Panc1 (cell line): ENCODE data around the gene GALNT9. TPM values are rescaled to one million over a fixed set of nuclear protein-coding genes. Genes with fewer than 3 reads are reported as not detected.
A peak's percentile ranks its signal among the peaks of the same experiment; 100 is the strongest.

Source experiments
- ATAC-seq: fragments of 200-7000 bp; cut with Tn5 transposase; 2 replicates; pipeline ENCODE4 v1.9.1; 2020; ENCODE audit warnings: mild to moderate bottlenecking, moderate library complexity
- BruUV-seq: library from RNA; stranded (reverse); fragments of 400-500 nt; replicated peaks from 2 replicates; lab custom pipeline; 2021; lab: Mats Ljungman, UMichigan
- CTCF ChIA-PET: fragments of 300-600 bp; sonication (Branson Sonifier 250); formaldehyde crosslinking; loops from one replicate; lab custom pipeline; 2022; ENCODE audit warnings: antibody characterized with exemption; lab: Charles Lee
- POLR2A ChIA-PET: fragments of 300-600 bp; sonication (Branson Sonifier 250); formaldehyde crosslinking; loops from one replicate; lab custom pipeline; 2022; ENCODE audit warnings: antibody characterized with exemption; lab: Charles Lee
- DNase-seq: peaks from one replicate; pipeline ENCODE4 v3.0.0-alpha.2; 2010; ENCODE audit warnings: low read depth, low spot score
- H3K27ac ChIP-seq: 2 replicates; pipeline ENCODE4 v1.5.1; 2011; ENCODE audit warnings: mild to moderate bottlenecking, low read length, inconsistent platforms
- H3K27me3 ChIP-seq: fragments of 200-500 bp; sonication (Bioruptor generic); 2 replicates; pipeline ENCODE4 v1.6.0; 2014; ENCODE audit warnings: low read length, inconsistent platforms; ENCODE audit not compliant: control insufficient read depth, insufficient read depth
- H3K36me3 ChIP-seq: fragments of 200-500 bp; sonication (Bioruptor generic); 2 replicates; pipeline ENCODE4 v1.5.1; 2014; ENCODE audit warnings: inconsistent platforms, mild to moderate bottlenecking, low read length, moderate library complexity; ENCODE audit not compliant: control insufficient read depth, insufficient read depth
- H3K4me1 ChIP-seq: 2 replicates; pipeline ENCODE4 v1.5.1; 2011; ENCODE audit warnings: inconsistent platforms, mild to moderate bottlenecking, low read length, moderate library complexity; ENCODE audit not compliant: control insufficient read depth, insufficient read depth
- H3K4me3 ChIP-seq, 2 experiments: 2 replicates each; pipeline ENCODE4 v1.5.1; 2011 to 2012; ENCODE audit warnings: low read depth in 2 of 2, low read length in 2 of 2, mild to moderate bottlenecking in 2 of 2, inconsistent platforms in 1 of 2, moderate library complexity in 1 of 2
- H3K9me3 ChIP-seq: fragments of 200-500 bp; sonication (Bioruptor generic); 2 replicates; pipeline ENCODE4 v1.5.1; 2014; ENCODE audit warnings: low read depth, mild to moderate bottlenecking, inconsistent platforms, low read length, moderate library complexity; ENCODE audit not compliant: control insufficient read depth, insufficient read depth
- CTCF ChIP-seq: fragments of 450-650 bp; IDR thresholded peaks from 2 replicates; pipeline ENCODE4 v1.5.1; 2017; ENCODE audit warnings: mild to moderate bottlenecking
- POLR2AphosphoS5 ChIP-seq: IDR thresholded peaks from 2 replicates; pipeline ENCODE4 v1.6.1; 2012; ENCODE audit warnings: mild to moderate bottlenecking, low read depth, low read length, moderate library complexity
- REST ChIP-seq, 2 experiments: IDR thresholded peaks; 2 replicates each; pipeline ENCODE4 v1.6.1; 2011 to 2012; ENCODE audit warnings: low read depth in 2 of 2, control low read depth in 1 of 2, low read length in 1 of 2, mild to moderate bottlenecking in 1 of 2, moderate library complexity in 1 of 2; ENCODE audit not compliant: insufficient read depth in 1 of 2
- SIN3A ChIP-seq: IDR thresholded peaks from 2 replicates; pipeline ENCODE4 v1.6.1; 2012; ENCODE audit warnings: low read depth, mild to moderate bottlenecking, low read length, moderate library complexity, borderline replicate concordance; ENCODE audit not compliant: insufficient read depth
- TCF7L2 ChIP-seq: IDR thresholded peaks from 2 replicates; pipeline ENCODE4 v1.6.1; 2011; ENCODE audit warnings: mild to moderate bottlenecking, low read depth, low read length, inconsistent platforms
- in situ Hi-C: cut with HindIII; loops from 2 replicates; pipeline ENCODE4 v1.10.0; 2016; ENCODE audit warnings: low sequenced_read_pairs, low pct_unique_long_range_greater_than_20kb
- intact Hi-C: fragments of 100-400 bp; cut with micrococcal nuclease; formaldehyde crosslinking; loops from one replicate; pipeline ENCODE4 v1.10.0; 2022; ENCODE audit not compliant: unreplicated experiment
- total RNA-seq: library from RNA; stranded (reverse); gene quantifications from one replicate; pipeline ENCODE4 v1.2.1, GENCODE V29; 2021; ENCODE audit not compliant: unreplicated experiment

Gene GALNT9
- total RNA-seq, 1 experiment from 2014 or later = 0.33 TPM

GRCh38 chr12:132236129-132236929 is 93.1 kb downstream of the GALNT9 start:
- no peak overlapping the region for H3K27ac ChIP-seq
- TF ChIP-seq REST (IDR thresholded peaks at IDR 0.05; ENCODE audit: insufficient read depth in 1 of 2, low read depth in 2 of 2, low read length in 1 of 2) (no peak), TCF7L2 (no peak), SIN3A (no peak), POLR2AphosphoS5 (no peak), CTCF (no peak)
- no peaks in the 10 kb centered on the region for H3K9me3 ChIP-seq
- no peaks in the 10 kb centered on the region for H3K36me3 ChIP-seq
- H3K4me1 ChIP-seq = no peaks in the 10 kb centered on the region
- CTCF ChIA-PET = no interaction called here
- DNase-seq (no peak), ATAC-seq (peak; percentile 18; the same call in 1 of the 2 replicates)
- intact Hi-C loops = no loop called here
- POLR2A ChIA-PET = no interaction called here
- H3K27me3 ChIP-seq = no peaks in the 10 kb centered on the region; the same call in 1 of the 2 replicates
- BruUV-seq = no TSS peak
- no peak overlapping the region for H3K4me3 ChIP-seq
- in situ Hi-C loops = no loop called here

- TF ChIP-seq POLR2AphosphoS5 (no peak), TCF7L2 (no peak), REST (IDR thresholded peaks at IDR 0.05; ENCODE audit: insufficient read depth in 1 of 2, low read depth in 2 of 2, low read length in 1 of 2) (no peak), SIN3A (no peak), CTCF (no peak)
- DNase-seq (no peak), ATAC-seq (0 out of 2 replicates have a peak, but pooled peaks have one; percentile 49)
- no peaks in the 10 kb centered on the region for H3K36me3 ChIP-seq
- H3K27ac ChIP-seq = no peak overlapping the region
- in situ Hi-C loops = no loop called here
- POLR2A ChIA-PET = no interaction called here
- no peak overlapping the region for H3K4me3 ChIP-seq
- no peaks in the 10 kb centered on the region for H3K4me1 ChIP-seq
- no TSS peak for BruUV-seq
- no peaks in the 10 kb centered on the region; the same call in 1 of the 2 replicates for H3K27me3 ChIP-seq
- CTCF ChIA-PET = no interaction called here
- intact Hi-C loops = no loop called here
- no peaks in the 10 kb centered on the region for H3K9me3 ChIP-seq
Measured at GRCh38 chr12:132235116-132235820, 94.1 kb downstream of the GALNT9 start.
